A549 (cell line): ENCODE data around the gene SKIC2.

ENCODE experiments used
- EP300 ChIP-seq, 2 experiments: fragments of >200 bp; sonication (Bioruptor Twin); formaldehyde crosslinking; IDR thresholded peaks; 2 replicates in 1 of 2; 3 replicates in 1 of 2; pipeline ENCODE4 v1.6.1; 2016 to 2017
- ESRRA ChIP-seq: fragments of 150-350 bp; IDR thresholded peaks from 2 replicates; pipeline ENCODE4 v1.6.1; 2014; ENCODE audit warnings: mild to moderate bottlenecking, low read length, borderline replicate concordance
- JUNB ChIP-seq: fragments of >200 bp; sonication (Bioruptor Twin); formaldehyde crosslinking; IDR thresholded peaks from 2 replicates; pipeline ENCODE4 v1.6.1; 2016
- MAZ ChIP-seq: fragments of 150-350 bp; IDR thresholded peaks from 2 replicates; pipeline ENCODE4 v1.6.1; 2014; ENCODE audit warnings: antibody characterized with exemption, low read depth, low read length, borderline replicate concordance
- NR3C1 ChIP-seq: fragments of >200 bp; sonication (Bioruptor Twin); formaldehyde crosslinking; IDR thresholded peaks from 3 replicates; pipeline ENCODE4 v1.6.1; 2017
- POLR2A ChIP-seq: IDR thresholded peaks from 2 replicates; pipeline ENCODE4 v1.6.1; 2012; ENCODE audit warnings: mild to moderate bottlenecking, low read length
- RAD21 ChIP-seq, 2 experiments: fragments of >200 bp in 1 of 2; sonication (Bioruptor Twin) in 1 of 2; formaldehyde crosslinking in 1 of 2; IDR thresholded peaks in 1 of 2; conservative IDR thresholded peaks in 1 of 2; 2 replicates in 1 of 2; 3 replicates in 1 of 2; pipeline ENCODE4 v1.6.1; 2012 to 2018; ENCODE audit warnings: inconsistent platforms in 1 of 2
- REST ChIP-seq: fragments of 200-600 bp; sonication (generic); IDR thresholded peaks from 2 replicates; pipeline ENCODE4 v1.6.1; 2016; ENCODE audit warnings: antibody characterized with exemption, mild to moderate bottlenecking, moderate library complexity
- RFX5 ChIP-seq: fragments of 450-650 bp; IDR thresholded peaks from 2 replicates; pipeline ENCODE4 v1.7.1; 2014; ENCODE audit warnings: antibody characterized with exemption, mild to moderate bottlenecking, moderate library complexity
- TF ChIP-seq, protein P1 (sequence below): fragments of >200 bp; sonication (Bioruptor Twin); formaldehyde crosslinking; IDR thresholded peaks from 3 replicates; pipeline ENCODE4 v1.5.1; 2016
- TF ChIP-seq, protein P2 (sequence below): IDR thresholded peaks from 2 replicates; pipeline ENCODE4 v1.6.1; 2012
- TF ChIP-seq, protein P3 (sequence below): fragments of 450-650 bp; IDR thresholded peaks from 2 replicates; pipeline ENCODE4 v1.6.1; 2014; ENCODE audit warnings: antibody characterized with exemption

DNA sequence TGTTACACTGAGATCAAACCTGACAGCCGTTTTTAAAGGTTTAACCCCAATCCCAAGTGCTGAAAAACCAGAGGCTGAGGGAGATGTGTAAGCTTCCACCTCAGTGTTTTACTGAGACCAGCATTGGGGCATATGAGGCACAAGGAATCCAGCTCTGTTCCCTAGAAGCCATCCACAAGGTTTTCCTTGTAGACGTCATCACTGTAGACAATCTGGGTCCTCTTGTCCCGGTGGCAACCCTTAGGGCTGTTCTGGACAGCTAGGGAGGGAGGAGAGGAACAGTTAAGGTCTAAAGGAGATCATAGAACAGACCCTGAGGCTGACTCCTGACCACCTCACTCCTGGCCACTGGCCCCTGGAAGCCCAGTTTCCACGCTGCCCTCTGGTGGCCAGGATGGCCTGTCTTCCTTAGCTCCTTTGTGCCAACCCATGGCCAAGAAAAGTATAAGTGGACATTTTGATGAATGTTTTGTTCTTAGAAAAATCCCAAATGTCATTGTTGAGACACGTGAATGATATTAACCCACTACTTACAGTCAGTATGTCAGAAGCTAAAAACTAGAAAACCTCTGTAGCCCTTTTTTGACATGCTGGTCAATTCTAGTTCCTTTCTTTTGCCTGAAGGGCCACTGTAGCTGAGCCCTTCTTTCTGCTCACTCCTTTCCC, 6.7 kb upstream of the SKIC2 start:
- TF ChIP-seq, protein P1, sequence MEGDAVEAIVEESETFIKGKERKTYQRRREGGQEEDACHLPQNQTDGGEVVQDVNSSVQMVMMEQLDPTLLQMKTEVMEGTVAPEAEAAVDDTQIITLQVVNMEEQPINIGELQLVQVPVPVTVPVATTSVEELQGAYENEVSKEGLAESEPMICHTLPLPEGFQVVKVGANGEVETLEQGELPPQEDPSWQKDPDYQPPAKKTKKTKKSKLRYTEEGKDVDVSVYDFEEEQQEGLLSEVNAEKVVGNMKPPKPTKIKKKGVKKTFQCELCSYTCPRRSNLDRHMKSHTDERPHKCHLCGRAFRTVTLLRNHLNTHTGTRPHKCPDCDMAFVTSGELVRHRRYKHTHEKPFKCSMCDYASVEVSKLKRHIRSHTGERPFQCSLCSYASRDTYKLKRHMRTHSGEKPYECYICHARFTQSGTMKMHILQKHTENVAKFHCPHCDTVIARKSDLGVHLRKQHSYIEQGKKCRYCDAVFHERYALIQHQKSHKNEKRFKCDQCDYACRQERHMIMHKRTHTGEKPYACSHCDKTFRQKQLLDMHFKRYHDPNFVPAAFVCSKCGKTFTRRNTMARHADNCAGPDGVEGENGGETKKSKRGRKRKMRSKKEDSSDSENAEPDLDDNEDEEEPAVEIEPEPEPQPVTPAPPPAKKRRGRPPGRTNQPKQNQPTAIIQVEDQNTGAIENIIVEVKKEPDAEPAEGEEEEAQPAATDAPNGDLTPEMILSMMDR, result peak; percentile 71
- TF ChIP-seq, protein P2, sequence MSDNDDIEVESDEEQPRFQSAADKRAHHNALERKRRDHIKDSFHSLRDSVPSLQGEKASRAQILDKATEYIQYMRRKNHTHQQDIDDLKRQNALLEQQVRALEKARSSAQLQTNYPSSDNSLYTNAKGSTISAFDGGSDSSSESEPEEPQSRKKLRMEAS, result no peak
- TF ChIP-seq NR3C1 (no peak), MAZ (no peak), EP300 (IDR thresholded peaks at IDR 0.05) (no peak), RFX5 (no peak), RAD21 (conservative IDR thresholded peaks at IDR 0.05 in 1 of 2, IDR thresholded peaks at IDR 0.05 in 1 of 2) (peak; percentile 64 to 66), REST (no peak), ESRRA (no peak), JUNB (no peak), POLR2A (no peak)
- TF ChIP-seq, protein P3, sequence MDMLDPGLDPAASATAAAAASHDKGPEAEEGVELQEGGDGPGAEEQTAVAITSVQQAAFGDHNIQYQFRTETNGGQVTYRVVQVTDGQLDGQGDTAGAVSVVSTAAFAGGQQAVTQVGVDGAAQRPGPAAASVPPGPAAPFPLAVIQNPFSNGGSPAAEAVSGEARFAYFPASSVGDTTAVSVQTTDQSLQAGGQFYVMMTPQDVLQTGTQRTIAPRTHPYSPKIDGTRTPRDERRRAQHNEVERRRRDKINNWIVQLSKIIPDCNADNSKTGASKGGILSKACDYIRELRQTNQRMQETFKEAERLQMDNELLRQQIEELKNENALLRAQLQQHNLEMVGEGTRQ, result no peak
